Measurements from ENCODE around the gene KCNAB2.

The KCNAB2 gene

DNA sequence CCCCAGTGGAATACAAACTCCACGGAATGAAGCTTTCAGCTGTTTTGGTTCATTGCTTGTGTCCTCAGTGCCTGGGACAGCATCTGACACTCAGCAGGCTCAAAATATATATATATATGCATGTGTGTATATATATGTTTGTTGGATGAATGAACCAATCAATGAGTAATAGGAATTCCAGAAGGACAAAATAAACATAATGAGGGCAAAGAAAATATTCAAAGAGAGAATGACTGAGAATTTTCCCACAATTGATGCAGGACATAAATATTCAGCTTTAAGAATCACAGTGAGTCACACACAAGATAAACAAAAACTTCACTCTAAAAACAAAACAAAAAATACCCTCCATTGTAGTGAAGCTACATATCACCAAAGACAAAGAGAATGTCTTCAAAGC, 70.4 kb downstream of the KCNAB2 start:
- H3K27me3 ChIP-seq (ENCODE audit: low read depth, low read length) = no peaks in the 10 kb centered on the region
- H3K27ac ChIP-seq (ENCODE audit: low read length) = no peak overlapping the region
- no peak overlapping the region for H2AFZ ChIP-seq (ENCODE audit: low read depth, low read length)
- H3K79me2 ChIP-seq (ENCODE audit: low read length) = no peaks in the 10 kb centered on the region
- no peaks in the 10 kb centered on the region for H4K20me1 ChIP-seq (ENCODE audit: insufficient read depth, low read length)
- H3K9me3 ChIP-seq (ENCODE audit: insufficient read depth, low read length) = no peaks in the 10 kb centered on the region
- H3K9ac ChIP-seq (ENCODE audit: low read length) = no peak overlapping the region
- TF ChIP-seq, protein P1, sequence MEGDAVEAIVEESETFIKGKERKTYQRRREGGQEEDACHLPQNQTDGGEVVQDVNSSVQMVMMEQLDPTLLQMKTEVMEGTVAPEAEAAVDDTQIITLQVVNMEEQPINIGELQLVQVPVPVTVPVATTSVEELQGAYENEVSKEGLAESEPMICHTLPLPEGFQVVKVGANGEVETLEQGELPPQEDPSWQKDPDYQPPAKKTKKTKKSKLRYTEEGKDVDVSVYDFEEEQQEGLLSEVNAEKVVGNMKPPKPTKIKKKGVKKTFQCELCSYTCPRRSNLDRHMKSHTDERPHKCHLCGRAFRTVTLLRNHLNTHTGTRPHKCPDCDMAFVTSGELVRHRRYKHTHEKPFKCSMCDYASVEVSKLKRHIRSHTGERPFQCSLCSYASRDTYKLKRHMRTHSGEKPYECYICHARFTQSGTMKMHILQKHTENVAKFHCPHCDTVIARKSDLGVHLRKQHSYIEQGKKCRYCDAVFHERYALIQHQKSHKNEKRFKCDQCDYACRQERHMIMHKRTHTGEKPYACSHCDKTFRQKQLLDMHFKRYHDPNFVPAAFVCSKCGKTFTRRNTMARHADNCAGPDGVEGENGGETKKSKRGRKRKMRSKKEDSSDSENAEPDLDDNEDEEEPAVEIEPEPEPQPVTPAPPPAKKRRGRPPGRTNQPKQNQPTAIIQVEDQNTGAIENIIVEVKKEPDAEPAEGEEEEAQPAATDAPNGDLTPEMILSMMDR (IDR thresholded peaks at IDR 0.05; ENCODE audit: low read depth, low read length) = no peak
- no peak for TF ChIP-seq EZH2phosphoT487 (IDR thresholded peaks at IDR 0.05; ENCODE audit: low read depth)
- no peak overlapping the region for H3K4me3 ChIP-seq (ENCODE audit: low read length)
- H3K36me3 ChIP-seq (replicated peaks; ENCODE audit: low read depth, low read length) = no peaks in the 10 kb centered on the region
- no peaks in the 10 kb centered on the region for H3K4me1 ChIP-seq (ENCODE audit: low read length)
- H3K4me2 ChIP-seq (ENCODE audit: low read length) = no peak overlapping the region

DNA sequence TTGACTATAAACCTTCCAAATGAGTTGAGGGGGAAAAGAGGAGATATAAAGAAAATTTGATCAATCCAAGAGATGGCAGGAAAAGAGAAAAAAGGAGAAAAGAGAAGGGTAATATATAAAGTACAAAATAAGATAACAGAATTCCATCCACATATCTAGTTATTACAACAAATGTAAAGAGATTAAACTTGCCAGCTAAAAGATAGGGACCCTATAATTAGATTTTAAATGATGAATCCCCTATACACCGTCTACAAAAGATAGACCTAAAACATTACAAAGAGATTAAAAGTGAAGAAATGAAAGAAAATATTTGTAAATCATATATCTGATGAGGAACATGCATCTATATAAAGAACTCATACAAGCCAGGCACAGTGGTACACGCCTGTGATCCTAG, 71.4 kb downstream of the KCNAB2 start:
- Histone ChIP-seq H3K4me1 (ENCODE audit: low read length) (no peaks in the 10 kb centered on the region), H3K27ac (ENCODE audit: low read length) (no peak overlapping the region), H3K4me3 (ENCODE audit: low read length) (no peak overlapping the region), H3K9me3 (ENCODE audit: insufficient read depth, low read length) (no peaks in the 10 kb centered on the region), H3K4me2 (ENCODE audit: low read length) (no peak overlapping the region), H3K27me3 (ENCODE audit: low read depth, low read length) (no peaks in the 10 kb centered on the region), H2AFZ (ENCODE audit: low read depth, low read length) (no peak overlapping the region), H3K9ac (ENCODE audit: low read length) (no peak overlapping the region), H3K79me2 (ENCODE audit: low read length) (no peaks in the 10 kb centered on the region), H4K20me1 (ENCODE audit: insufficient read depth, low read length) (no peaks in the 10 kb centered on the region), H3K36me3 (replicated peaks; ENCODE audit: low read depth, low read length) (no peaks in the 10 kb centered on the region)
- no peak for TF ChIP-seq EZH2phosphoT487 (IDR thresholded peaks at IDR 0.05; ENCODE audit: low read depth)
- TF ChIP-seq, protein P1 (IDR thresholded peaks at IDR 0.05; ENCODE audit: low read depth, low read length) = no peak

DNA sequence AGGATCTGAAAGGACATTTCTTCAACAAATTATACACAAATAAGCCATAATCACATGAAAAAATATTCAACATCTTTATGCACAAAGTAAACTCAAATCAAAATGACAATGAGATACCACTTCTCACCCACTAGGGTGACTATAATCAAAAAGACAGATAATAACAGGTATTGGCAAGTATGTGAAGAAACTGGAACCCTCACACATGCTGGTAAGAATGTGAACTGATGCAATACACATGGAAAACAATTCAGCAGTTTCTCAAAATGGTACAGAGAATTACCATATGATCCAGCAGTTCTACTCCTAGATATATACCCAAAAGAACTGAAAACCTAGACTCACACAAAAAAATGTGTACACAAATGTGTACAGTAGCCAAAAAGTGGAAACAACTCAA, 71.9 kb downstream of the KCNAB2 start:
- no peaks in the 10 kb centered on the region for H3K27me3 ChIP-seq (ENCODE audit: low read depth, low read length)
- no peaks in the 10 kb centered on the region for H3K4me1 ChIP-seq (ENCODE audit: low read length)
- H3K4me3 ChIP-seq (ENCODE audit: low read length) = no peak overlapping the region
- no peaks in the 10 kb centered on the region for H3K79me2 ChIP-seq (ENCODE audit: low read length)
- no peak overlapping the region for H3K9ac ChIP-seq (ENCODE audit: low read length)
- no peaks in the 10 kb centered on the region for H3K9me3 ChIP-seq (ENCODE audit: insufficient read depth, low read length)
- TF ChIP-seq, protein P1 (IDR thresholded peaks at IDR 0.05; ENCODE audit: low read depth, low read length) = no peak
- TF ChIP-seq EZH2phosphoT487 (IDR thresholded peaks at IDR 0.05; ENCODE audit: low read depth) = no peak
- H4K20me1 ChIP-seq (ENCODE audit: insufficient read depth, low read length) = no peaks in the 10 kb centered on the region
- H2AFZ ChIP-seq (ENCODE audit: low read depth, low read length) = no peak overlapping the region
- H3K36me3 ChIP-seq (replicated peaks; ENCODE audit: low read depth, low read length) = no peaks in the 10 kb centered on the region
- H3K27ac ChIP-seq (ENCODE audit: low read length) = no peak overlapping the region
- H3K4me2 ChIP-seq (ENCODE audit: low read length) = no peak overlapping the region

GRCh38 chr1:6118415-6118814, 72.7 kb downstream of the KCNAB2 start:
- Histone ChIP-seq H3K9me3 (ENCODE audit: insufficient read depth, low read length) (no peaks in the 10 kb centered on the region), H4K20me1 (ENCODE audit: insufficient read depth, low read length) (no peaks in the 10 kb centered on the region), H3K4me3 (ENCODE audit: low read length) (no peak overlapping the region), H3K4me2 (ENCODE audit: low read length) (no peak overlapping the region), H3K27ac (ENCODE audit: low read length) (no peak overlapping the region), H3K36me3 (replicated peaks; ENCODE audit: low read depth, low read length) (no peaks in the 10 kb centered on the region), H3K9ac (ENCODE audit: low read length) (no peak overlapping the region), H3K79me2 (ENCODE audit: low read length) (no peaks in the 10 kb centered on the region), H3K4me1 (ENCODE audit: low read length) (no peaks in the 10 kb centered on the region), H2AFZ (ENCODE audit: low read depth, low read length) (no peak overlapping the region), H3K27me3 (ENCODE audit: low read depth, low read length) (no peaks in the 10 kb centered on the region)
- TF ChIP-seq EZH2phosphoT487 (IDR thresholded peaks at IDR 0.05; ENCODE audit: low read depth) = no peak
- TF ChIP-seq, protein P1 (IDR thresholded peaks at IDR 0.05; ENCODE audit: low read depth, low read length) = no peak

All from OCI-LY3 (cell line).